Gastroesophageal sphincter (tissue), 4 donors: ENCODE results near the gene TUBB4A. TPM values are rescaled to one million over a fixed set of nuclear protein-coding genes. Genes with fewer than 3 reads are reported as not detected.

Source experiments
- ATAC-seq: fragments of 150-250 bp; one replicate; pipeline ENCODE4 v1.9.1; 2016; ENCODE audit warnings: mild to moderate bottlenecking, moderate library complexity
- H3K27ac ChIP-seq, 4 donors: fragments of 200-600 bp; sonication (generic) in 3 of 4; 1 replicate in 3 of 4; 2 replicates in 1 of 4; pipeline ENCODE4 v1.5.1; 2016 to 2019
- H3K27me3 ChIP-seq: fragments of 200-600 bp; sonication (generic); one replicate; pipeline ENCODE4 v1.5.1; 2019
- H3K36me3 ChIP-seq, 2 donors: fragments of 200-600 bp; sonication (generic); one replicate each; pipeline ENCODE4 v1.5.1; 2019; ENCODE audit warnings: control low read depth in 1 of 2
- H3K4me1 ChIP-seq, 3 donors: fragments of 200-600 bp; sonication (generic); 1 replicate in 2 of 3; 2 replicates in 1 of 3; pipeline ENCODE4 v1.5.1; 2016 to 2019; ENCODE audit warnings: control low read depth in 2 of 3
- H3K4me3 ChIP-seq, 2 donors: fragments of 200-600 bp; sonication (generic); one replicate each; pipeline ENCODE4 v1.5.1; 2019; ENCODE audit warnings: mild to moderate bottlenecking in 1 of 2, moderate library complexity in 1 of 2
- H3K9me3 ChIP-seq, 3 donors: fragments of 200-600 bp; sonication (generic); one replicate each; pipeline ENCODE4 v1.5.1; 2017 to 2019; ENCODE audit warnings: control low read depth in 2 of 3
- CTCF ChIP-seq, 4 experiments: fragments of 200-600 bp in 2 of 4; fragments of 450-650 bp in 2 of 4; sonication (generic) in 1 of 4; IDR thresholded peaks; one replicate each; pipeline ENCODE4 v1.5.1; 2017 to 2019; ENCODE audit warnings: antibody characterized with exemption in 4 of 4, mild to moderate bottlenecking in 2 of 4, moderate library complexity in 2 of 4
- EP300 ChIP-seq: sonication (generic); formaldehyde crosslinking; IDR thresholded peaks from one replicate; pipeline ENCODE4 v1.6.1; 2017; ENCODE audit warnings: antibody characterized with exemption, mild to moderate bottlenecking
- POLR2A ChIP-seq, 2 donors: fragments of 450-650 bp; IDR thresholded peaks; one replicate each; pipeline ENCODE4 v1.6.1; 2017; ENCODE audit warnings: antibody characterized with exemption in 2 of 2, mild to moderate bottlenecking in 2 of 2, moderate library complexity in 1 of 2
- POLR2AphosphoS5 ChIP-seq: sonication (generic); formaldehyde crosslinking; IDR thresholded peaks from one replicate; pipeline ENCODE4 v1.6.1; 2017; ENCODE audit warnings: antibody characterized with exemption
- WGBS, 2 donors: methylation state at CpG; one replicate each; pipeline ENCODE4 v1.1.5; 2018; ENCODE audit warnings: low coverage in 1 of 2; 5-methylcytosine and 5-hydroxymethylcytosine counted together
- total RNA-seq, 4 donors: library from RNA; depleted of rRNA; stranded (reverse); fragments of >200 nt; gene quantifications; one replicate each; pipeline ENCODE4 v1.1.0, GENCODE V29; 2016

Gene TUBB4A
- total RNA-seq, 4 donors from 2014 or later: 1.2 to 3.2 (median 2.2) TPM

DNA sequence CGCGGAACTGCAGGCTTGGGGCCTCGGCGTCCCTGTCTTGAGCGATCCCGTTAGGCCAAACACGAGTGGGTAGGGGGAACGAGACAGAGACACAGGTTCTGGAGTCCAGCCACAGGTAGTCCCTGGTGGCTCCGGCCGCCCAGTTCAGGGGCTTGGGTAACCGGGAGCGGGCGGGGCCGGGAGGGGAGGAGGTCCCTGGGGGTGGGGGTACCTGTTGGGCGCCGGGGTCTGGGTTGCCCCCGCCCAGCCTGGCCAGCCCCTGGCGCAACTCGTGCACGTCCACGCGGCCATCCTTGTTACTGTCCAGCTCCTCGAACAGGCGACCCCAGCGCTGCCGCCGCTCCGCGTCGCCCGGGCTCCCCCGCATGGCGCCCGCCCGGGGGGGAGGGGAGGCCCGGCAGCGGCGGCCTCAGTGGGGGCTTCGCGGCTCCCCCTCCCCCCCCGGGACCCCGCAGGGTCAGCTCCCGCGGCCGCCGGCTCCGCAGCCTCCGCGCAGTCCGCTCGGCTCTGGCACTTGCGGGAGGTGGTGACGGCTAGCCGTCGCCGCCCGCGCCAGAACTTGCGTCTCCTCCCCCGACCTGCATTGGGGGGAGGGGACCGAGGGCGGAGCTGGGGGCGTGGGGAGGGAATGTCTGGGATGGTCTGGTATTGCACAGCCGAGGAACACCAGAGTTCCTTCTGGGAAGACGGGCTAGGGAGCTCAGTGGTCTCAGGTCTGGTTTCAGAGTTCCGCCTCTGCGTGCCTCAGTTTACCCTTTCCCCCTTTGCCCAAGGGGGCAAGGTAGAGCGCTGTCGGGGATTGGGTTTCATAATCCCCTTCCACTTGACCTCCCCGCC, 42.6 kb downstream of the TUBB4A start, which contains the start of gene SLC25A23:
Gene SLC25A23, minus strand, starts transcription at position 531 of the 837 bp plus-strand sequence. Its CDS starts 164 bp downstream, at position 367.
- Histone ChIP-seq H3K27ac (peak within 1 kb of the TSS; percentile 75 to 94 (median 91)), H3K36me3 (peaks cover 0 to 30% of the 10 kb centered on the region in 2 donors), H3K4me1 (peaks cover 0 to 30% (median 10%) of the 10 kb centered on the region in 3 donors), H3K4me3 (peak within 1 kb of the TSS; percentile 54 to 94), H3K9me3 (peaks cover 0 to 5% (median 0%) of the 10 kb centered on the region in 3 donors), H3K27me3 (peaks cover 18% of the 10 kb centered on the region)
- WGBS, 2 donors: 0 to 5% methylated on average over 2 to 8 of the region's 70 CpGs
- ATAC-seq: peak; percentile 71
- TF ChIP-seq POLR2AphosphoS5: no peak
- peak; percentile 24 to 43 for TF ChIP-seq POLR2A (IDR thresholded peaks at IDR 0.05)

- peaks cover 0 to 12% (median 0%) of the 10 kb centered on the region in 3 donors for H3K9me3 ChIP-seq
- TF ChIP-seq CTCF (IDR thresholded peaks at IDR 0.05) (no peak), EP300 (no peak), POLR2AphosphoS5 (no peak), POLR2A (IDR thresholded peaks at IDR 0.05) (no peak)
- peaks cover 0 to 37% of the 10 kb centered on the region in 2 donors for H3K36me3 ChIP-seq
- ATAC-seq: no peak
- 50 to 60% methylated on average over 1 to 3 of the region's 16 CpGs for WGBS, 2 donors
- H3K4me1 ChIP-seq: peaks cover 0 to 24% (median 6%) of the 10 kb centered on the region in 3 donors
- peaks cover 11% of the 10 kb centered on the region for H3K27me3 ChIP-seq
- peak overlapping the region; percentile 54 to 94 for H3K4me3 ChIP-seq
- peak overlapping the region; percentile 37 to 94 (median 91) for H3K27ac ChIP-seq
Measured at GRCh38 chr19:6458695-6459261, 43.3 kb downstream of the TUBB4A start.

- H3K4me1 ChIP-seq: peaks cover 0 to 24% (median 6%) of the 10 kb centered on the region in 3 donors
- peaks cover 0 to 44% of the 10 kb centered on the region in 2 donors for H3K36me3 ChIP-seq
- TF ChIP-seq EP300 (no peak), CTCF (IDR thresholded peaks at IDR 0.05) (no peak), POLR2AphosphoS5 (no peak), POLR2A (IDR thresholded peaks at IDR 0.05) (no peak)
- ATAC-seq: no peak
- peak overlapping the region in 3 of 4 donors; percentile 89 to 94 (median 93) for H3K27ac ChIP-seq
- H3K27me3 ChIP-seq: peaks cover 5% of the 10 kb centered on the region
- H3K4me3 ChIP-seq: peak overlapping the region in 1 of 2 donors; percentile 94
- WGBS, 2 donors: 32 to 100% methylated on average over 4 to 5 of the region's 17 CpGs
- peaks cover 0 to 19% (median 0%) of the 10 kb centered on the region in 3 donors for H3K9me3 ChIP-seq
Measured at GRCh38 chr19:6457958-6458694, 44.0 kb downstream of the TUBB4A start.

DNA sequence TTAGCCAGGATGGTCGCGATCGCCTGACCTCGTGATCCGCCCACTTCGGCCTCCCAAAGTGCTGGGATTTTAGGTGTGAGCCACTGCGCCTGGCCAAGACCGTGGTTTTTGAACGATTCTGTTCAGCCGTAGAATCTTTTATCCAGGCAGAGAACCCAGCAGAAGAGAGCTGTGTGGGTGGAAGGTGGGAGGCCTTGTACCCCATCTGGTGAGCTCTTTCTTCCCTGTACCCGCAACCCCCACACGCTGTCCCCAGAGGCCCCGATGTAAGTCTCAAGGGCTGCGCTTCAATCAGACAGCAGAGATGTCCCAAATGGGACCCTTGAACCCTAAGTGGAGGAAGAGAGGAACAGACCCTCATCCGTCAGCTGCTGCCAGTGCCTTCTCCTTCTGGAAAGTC, 46.2 kb downstream of the TUBB4A start:
- Histone ChIP-seq H3K9me3 (peaks cover 0 to 22% (median 0%) of the 10 kb centered on the region in 3 donors), H3K36me3 (peaks cover 0 to 66% of the 10 kb centered on the region in 2 donors)

More for the DNA sequence above, 46.2 kb downstream of the TUBB4A start:
- H3K4me1 ChIP-seq: peaks cover 0 to 24% (median 6%) of the 10 kb centered on the region in 3 donors
- no peak overlapping the region for H3K4me3 ChIP-seq
- no peak for TF ChIP-seq POLR2AphosphoS5
- no peak for TF ChIP-seq CTCF (IDR thresholded peaks at IDR 0.05)
- no peak for TF ChIP-seq EP300
- TF ChIP-seq POLR2A (IDR thresholded peaks at IDR 0.05): no peak
- no peaks in the 10 kb centered on the region for H3K27me3 ChIP-seq
- WGBS, 2 donors: 82 to 100% methylated on average over 3 to 5 of the region's 15 CpGs
- no peak for ATAC-seq
- no peak overlapping the region for H3K27ac ChIP-seq
